Stomach (tissue), 4 donors: ENCODE data around the gene CFAP54.

Source experiments
- EP300 ChIP-seq: sonication (generic); formaldehyde crosslinking; IDR thresholded peaks from one replicate; pipeline ENCODE4 v1.6.1; 2017; ENCODE audit warnings: antibody characterized with exemption
- POLR2A ChIP-seq, 4 donors: fragments of 450-650 bp; IDR thresholded peaks; one replicate each; pipeline ENCODE4 v1.6.1; 2016; ENCODE audit warnings: antibody characterized with exemption in 4 of 4, control low read depth in 2 of 4, mild to moderate bottlenecking in 1 of 4, moderate library complexity in 1 of 4
- POLR2AphosphoS5 ChIP-seq, 3 donors: sonication (generic); formaldehyde crosslinking; IDR thresholded peaks; one replicate each; pipeline ENCODE4 v1.6.1; 2016; ENCODE audit warnings: antibody characterized with exemption in 3 of 3
- TF ChIP-seq, protein P1 (sequence below), 7 experiments: fragments of 450-650 bp in 4 of 7; fragments of 200-600 bp in 3 of 7; sonication (generic) in 3 of 7; IDR thresholded peaks; one replicate each; pipeline ENCODE4 v1.5.1; 2016 to 2019; ENCODE audit warnings: antibody characterized with exemption in 7 of 7, control low read depth in 2 of 7, mild to moderate bottlenecking in 1 of 7

DNA sequence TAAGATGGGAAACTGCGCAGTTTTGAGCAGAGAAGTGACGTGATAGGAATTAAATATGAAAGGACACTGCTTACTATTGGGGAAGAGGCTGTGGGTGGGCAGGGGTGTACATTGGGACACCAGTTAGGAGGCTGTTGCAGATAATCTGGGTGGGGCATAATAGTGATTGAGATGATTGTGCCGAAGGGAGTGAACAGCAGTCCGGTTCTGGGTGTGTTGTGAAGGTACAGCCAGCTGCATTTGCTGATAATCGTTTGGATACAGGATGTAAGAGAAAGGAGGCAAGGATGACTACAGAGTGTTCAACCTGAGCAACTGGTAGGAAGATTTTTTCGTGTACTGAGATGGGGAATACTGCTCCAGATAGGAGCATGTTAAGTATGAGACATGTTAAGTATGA is 212.5 kb downstream of the CFAP54 start:
- TF ChIP-seq, protein P1, sequence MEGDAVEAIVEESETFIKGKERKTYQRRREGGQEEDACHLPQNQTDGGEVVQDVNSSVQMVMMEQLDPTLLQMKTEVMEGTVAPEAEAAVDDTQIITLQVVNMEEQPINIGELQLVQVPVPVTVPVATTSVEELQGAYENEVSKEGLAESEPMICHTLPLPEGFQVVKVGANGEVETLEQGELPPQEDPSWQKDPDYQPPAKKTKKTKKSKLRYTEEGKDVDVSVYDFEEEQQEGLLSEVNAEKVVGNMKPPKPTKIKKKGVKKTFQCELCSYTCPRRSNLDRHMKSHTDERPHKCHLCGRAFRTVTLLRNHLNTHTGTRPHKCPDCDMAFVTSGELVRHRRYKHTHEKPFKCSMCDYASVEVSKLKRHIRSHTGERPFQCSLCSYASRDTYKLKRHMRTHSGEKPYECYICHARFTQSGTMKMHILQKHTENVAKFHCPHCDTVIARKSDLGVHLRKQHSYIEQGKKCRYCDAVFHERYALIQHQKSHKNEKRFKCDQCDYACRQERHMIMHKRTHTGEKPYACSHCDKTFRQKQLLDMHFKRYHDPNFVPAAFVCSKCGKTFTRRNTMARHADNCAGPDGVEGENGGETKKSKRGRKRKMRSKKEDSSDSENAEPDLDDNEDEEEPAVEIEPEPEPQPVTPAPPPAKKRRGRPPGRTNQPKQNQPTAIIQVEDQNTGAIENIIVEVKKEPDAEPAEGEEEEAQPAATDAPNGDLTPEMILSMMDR (IDR thresholded peaks at IDR 0.05): no peak
- no peak for TF ChIP-seq EP300
- TF ChIP-seq POLR2A (IDR thresholded peaks at IDR 0.05): no peak
- no peak for TF ChIP-seq POLR2AphosphoS5 (IDR thresholded peaks at IDR 0.05)
